ENCODE data around the gene BAHCC1. TPM values are rescaled to one million over a fixed set of nuclear protein-coding genes. Genes with fewer than 3 reads are reported as not detected.
A peak's percentile ranks its signal among the peaks of the same experiment; 100 is the strongest.

Gene BAHCC1
- total and polyA plus RNA-seq, 9 of the 15 experiments (the other 6 are each of a cell fraction or from before 2014, with no cell fraction given) = 0.14 to 26.9 (median 5.0) TPM

GRCh38 chr17:81383504-81384421, 11.5 kb upstream of the BAHCC1 start:
- in situ Hi-C loops (cut with MboI) (no loop called here), intact Hi-C loops (cut with micrococcal nuclease) (no loop called here)
- no peak for FAIRE-seq
- H3K4me1 ChIP-seq (replicated peaks in 1 of 2; ENCODE audit: control insufficient read depth in 2 of 2, insufficient read depth in 2 of 2, low read length in 2 of 2) = peaks cover 7 to 73% of the 10 kb centered on the region in 2 experiments; a peak in 4 of 5 replicates
- peak overlapping the region in 1 of 2 experiments; percentile 62; a peak in 2 of 4 replicates for H3K9ac ChIP-seq (ENCODE audit: insufficient read depth in 1 of 2, low read depth in 2 of 2, low read length in 2 of 2)
- H3K36me3 ChIP-seq (ENCODE audit: control insufficient read depth, insufficient read depth, low read length) = no peaks in the 10 kb centered on the region
- ATAC-seq = no peak
- H3K79me2 ChIP-seq (ENCODE audit: control insufficient read depth, insufficient read depth, low read length) = no peaks in the 10 kb centered on the region
- POLR2A ChIA-PET = interaction anchor here (0.6 to 1.0 kb wide), 4 partner anchors 9 to 64 kb away, joined by 3 to 4 read pairs (median 4); no protein-coding TSS in a partner anchor
- H3K9me3 ChIP-seq (replicated peaks; ENCODE audit: control insufficient read depth, insufficient read depth, low read depth, low read length) = no peaks in the 10 kb centered on the region
- no peak overlapping the region for H3K4me2 ChIP-seq (ENCODE audit: insufficient read depth, low read length)
- CTCF ChIA-PET (ENCODE audit: low intra/inter-chr PET ratio) = no interaction called here
- no peak overlapping the region for H2AFZ ChIP-seq (ENCODE audit: low read depth, low read length)
- TF ChIP-seq HNRNPL (IDR thresholded peaks at IDR 0.05; ENCODE audit: low read depth, low read length) (0 out of 2 replicates have a peak, but pooled peaks have one; percentile 76), CTBP1 (IDR thresholded peaks at IDR 0.05; ENCODE audit: borderline replicate concordance) (no peak), FOXO4 (CRISPR knock-in tag; IDR thresholded peaks at IDR 0.05) (no peak), ATF3 (IDR thresholded peaks at IDR 0.05) (no peak), ATF3 (CRISPR knock-in tag; conservative IDR thresholded peaks at IDR 0.05) (no peak), POLR2G (IDR thresholded peaks at IDR 0.05; ENCODE audit: low read depth, low read length) (peak; percentile 53)
- no peaks in the 10 kb centered on the region for H4K20me1 ChIP-seq (replicated peaks; ENCODE audit: control insufficient read depth, insufficient read depth, low read length)
- no peak overlapping the region for H3K27ac ChIP-seq (ENCODE audit: extremely low read depth, low read depth, low read length)
- H3K9me1 ChIP-seq (ENCODE audit: control insufficient read depth, insufficient read depth, low read length) = no peaks in the 10 kb centered on the region
- no peak overlapping the region for H3K4me3 ChIP-seq
- BruUV-seq (replicated peaks) = no TSS peak
- 66% methylated on average over 21 of the region's 32 CpGs for WGBS (ENCODE audit: insufficient coverage, low coverage, missing lambda C conversion rate)
- H3K27me3 ChIP-seq (ENCODE audit: control insufficient read depth in 2 of 2, insufficient read depth in 2 of 2, low read length in 2 of 2) = no peaks in the 10 kb centered on the region
- no peak for DNase-seq (ENCODE audit: extremely low read depth in 1 of 4, low spot score in 3 of 4)
